Erythroblast (primary cell): ENCODE measurements around the gene ITPK1.

Experiments
- GATA1 ChIP-seq: IDR thresholded peaks from 2 replicates; pipeline ENCODE4 v1.6.1; 2011; ENCODE audit warnings: low read depth, mild to moderate bottlenecking, control low read depth, low read length, moderate library complexity
- POLR2A ChIP-seq: IDR thresholded peaks from 2 replicates; pipeline ENCODE4 v1.6.1; 2011; ENCODE audit warnings: mild to moderate bottlenecking, low read length

GRCh38 chr14:93007225-93007997 is 108.3 kb downstream of the ITPK1 start:
- no peak for TF ChIP-seq POLR2A
- TF ChIP-seq GATA1, result no peak
